H1 (cell line): ENCODE data around the gene RHEB. TPM values are rescaled to one million over a fixed set of nuclear protein-coding genes. Genes with fewer than 3 reads are reported as not detected.

Experiments
- CTCF ChIA-PET: fragments of 300-600 bp; sonication (Branson Sonifier 250); formaldehyde crosslinking; loops from one replicate; lab custom pipeline; 2021; ENCODE audit not compliant: partially characterized antibody; lab: Charles Lee
- POLR2A ChIA-PET: fragments of 300-600 bp; sonication (Branson Sonifier 250); formaldehyde crosslinking; loops from one replicate; lab custom pipeline; 2021; ENCODE audit warnings: inconsistent platforms; ENCODE audit not compliant: partially characterized antibody; lab: Charles Lee
- DNase-seq, 2 experiments: peaks; one replicate each; pipeline versions ENCODE4 v3.0.0 to v3.0.0-alpha.2; 2010 to 2022; ENCODE audit warnings: low spot score in 2 of 2, low read depth in 1 of 2, mixed read lengths in 1 of 2
- FAIRE-seq: peaks from 2 replicates; lab custom pipeline; 2011; peaks lifted over from hg19 to GRCh38; lab: Jason Lieb, UNC
- H2AFZ ChIP-seq: 2 replicates; pipeline ENCODE4 v1.8.1; 2012; ENCODE audit warnings: low read length, inconsistent platforms
- H2AK5ac ChIP-seq: 2 replicates; pipeline ENCODE4 v1.6.1; 2013; ENCODE audit warnings: low read depth, low read length
- H2BK120ac ChIP-seq: replicated peaks from 2 replicates; pipeline ENCODE3; 2013; ENCODE audit warnings: low read depth, low read length, inconsistent platforms
- H2BK12ac ChIP-seq: 2 replicates; pipeline ENCODE4 v1.6.1; 2013; ENCODE audit warnings: low read depth, low read length
- H2BK15ac ChIP-seq: 2 replicates; pipeline ENCODE4 v1.6.1; 2013; ENCODE audit warnings: low read length
- H2BK20ac ChIP-seq: 2 replicates; pipeline ENCODE4 v1.6.1; 2013; ENCODE audit warnings: low read length
- H2BK5ac ChIP-seq: 2 replicates; pipeline ENCODE4 v1.6.1; 2013; ENCODE audit warnings: low read depth, low read length
- H3K14ac ChIP-seq: 2 replicates; pipeline ENCODE4 v1.6.1; 2013; ENCODE audit warnings: inconsistent platforms; ENCODE audit not compliant: insufficient read length
- H3K18ac ChIP-seq: 2 replicates; pipeline ENCODE4 v1.6.1; 2013; ENCODE audit warnings: low read length; ENCODE audit errors: extremely low read depth
- H3K23ac ChIP-seq: 2 replicates; pipeline ENCODE4 v1.6.1; 2013; ENCODE audit warnings: inconsistent platforms; ENCODE audit not compliant: insufficient read length
- H3K23me2 ChIP-seq: 2 replicates; pipeline ENCODE4 v1.6.1; 2013; ENCODE audit warnings: low read depth, low read length
- H3K27ac ChIP-seq: 2 replicates; pipeline ENCODE4 v1.6.1; 2011; ENCODE audit warnings: low read depth, low read length, inconsistent platforms
- H3K27me3 ChIP-seq, 4 experiments: replicated peaks in 1 of 4; 1 replicate in 1 of 4; 2 replicates in 3 of 4; pipeline versions ENCODE4 v1.6.1 to v1.8.1; 2011 to 2013; ENCODE audit warnings: low read length in 3 of 4, mild to moderate bottlenecking in 3 of 4, inconsistent platforms in 2 of 4, mixed read lengths in 2 of 4, moderate library complexity in 1 of 4; ENCODE audit not compliant: control insufficient read depth in 3 of 4, insufficient read depth in 3 of 4; ENCODE audit errors: extremely low read depth in 1 of 4
- H3K36me3 ChIP-seq, 4 experiments: 2 replicates each; pipeline versions ENCODE4 v1.6.1 to v1.8.1; 2011 to 2013; ENCODE audit warnings: mild to moderate bottlenecking in 4 of 4, low read length in 3 of 4, moderate library complexity in 2 of 4, control low read depth in 1 of 4, inconsistent platforms in 1 of 4; ENCODE audit not compliant: insufficient read depth in 4 of 4, control insufficient read depth in 2 of 4
- H3K4ac ChIP-seq: replicated peaks from 2 replicates; pipeline ENCODE3; 2013; ENCODE audit warnings: low read length, low read depth, mixed read lengths, inconsistent platforms; ENCODE audit not compliant: insufficient read length
- H3K4me1 ChIP-seq, 4 experiments: replicated peaks in 1 of 4; 1 replicate in 1 of 4; 2 replicates in 3 of 4; pipeline versions ENCODE4 v1.6.1 to v1.8.1; 2011 to 2013; ENCODE audit warnings: low read length in 3 of 4, inconsistent platforms in 2 of 4, mixed read lengths in 1 of 4; ENCODE audit not compliant: insufficient read depth in 4 of 4, control insufficient read depth in 3 of 4
- H3K4me2 ChIP-seq, 2 experiments: 2 replicates each; pipeline versions ENCODE4 v1.6.1 to v1.8.1; 2011 to 2013; ENCODE audit warnings: low read depth in 2 of 2, low read length in 2 of 2, control low read depth in 1 of 2, inconsistent platforms in 1 of 2, mild to moderate bottlenecking in 1 of 2; ENCODE audit not compliant: insufficient read depth in 1 of 2
- H3K4me3 ChIP-seq, 4 experiments: fragments of 200-600, 300-600 bp in 1 of 4; sonication (generic), shearing (Covaris generic), sonication (Bioruptor Twin) in 1 of 4; 2 replicates each; pipeline versions ENCODE4 v1.5.1 to v1.8.1; 2011 to 2016; ENCODE audit warnings: low read length in 4 of 4, low read depth in 3 of 4, control low read depth in 2 of 4, inconsistent platforms in 2 of 4, mild to moderate bottlenecking in 2 of 4, mixed read lengths in 1 of 4, moderate library complexity in 1 of 4; ENCODE audit not compliant: insufficient read depth in 2 of 4; ENCODE audit errors: extremely low read depth in 1 of 4
- H3K56ac ChIP-seq: replicated peaks from 2 replicates; pipeline ENCODE3; 2013; ENCODE audit warnings: low read depth, mild to moderate bottlenecking, mixed read lengths, low read length, inconsistent platforms; ENCODE audit not compliant: insufficient read length
- H3K79me1 ChIP-seq: 2 replicates; pipeline ENCODE4 v1.6.1; 2013; ENCODE audit warnings: low read depth, low read length, control low read depth
- H3K79me2 ChIP-seq, 2 experiments: 2 replicates each; pipeline versions ENCODE4 v1.6.1 to v1.8.1; 2012 to 2013; ENCODE audit warnings: low read length in 2 of 2, mild to moderate bottlenecking in 2 of 2, inconsistent platforms in 1 of 2; ENCODE audit not compliant: insufficient read depth in 2 of 2, control insufficient read depth in 1 of 2
- H3K9ac ChIP-seq, 4 experiments: replicated peaks in 1 of 4; 1 replicate in 1 of 4; 2 replicates in 3 of 4; pipeline versions ENCODE4 v1.6.1 to v1.8.1; 2011 to 2013; ENCODE audit warnings: low read depth in 3 of 4, low read length in 3 of 4, control low read depth in 2 of 4, mild to moderate bottlenecking in 2 of 4, moderate library complexity in 2 of 4, inconsistent platforms in 1 of 4; ENCODE audit errors: extremely low read depth in 1 of 4
- H3K9me3 ChIP-seq, 2 experiments: 2 replicates each; pipeline versions ENCODE4 v1.6.1 to v1.8.1; 2012 to 2013; ENCODE audit warnings: mild to moderate bottlenecking in 2 of 2, moderate library complexity in 2 of 2, control low read depth in 1 of 2, inconsistent platforms in 1 of 2, low read depth in 1 of 2, low read length in 1 of 2, mixed read lengths in 1 of 2; ENCODE audit not compliant: insufficient read depth in 2 of 2
- H4K20me1 ChIP-seq, 2 experiments: replicated peaks in 1 of 2; 2 replicates each; pipeline versions ENCODE3 to v1.8.1; 2011 to 2013; ENCODE audit warnings: inconsistent platforms in 2 of 2, low read length in 2 of 2, mild to moderate bottlenecking in 1 of 2; ENCODE audit not compliant: insufficient read depth in 2 of 2, control insufficient read depth in 1 of 2
- H4K5ac ChIP-seq: 2 replicates; pipeline ENCODE4 v1.6.1; 2013; ENCODE audit warnings: low read length, low read depth, mixed read lengths, inconsistent platforms; ENCODE audit not compliant: insufficient read length
- H4K8ac ChIP-seq: 2 replicates; pipeline ENCODE4 v1.8.0; 2013; ENCODE audit warnings: mild to moderate bottlenecking, moderate library complexity, low read length, inconsistent platforms; ENCODE audit not compliant: insufficient read depth; ENCODE audit errors: extremely low read depth
- H4K91ac ChIP-seq: replicated peaks from 2 replicates; pipeline ENCODE3; 2013; ENCODE audit warnings: low read length, mixed read lengths, inconsistent platforms; ENCODE audit not compliant: insufficient read length
- POLR2AphosphoS5 ChIP-seq: IDR thresholded peaks from 2 replicates; pipeline ENCODE4 v1.6.1; 2011; ENCODE audit warnings: low read depth, low read length
- RXRA ChIP-seq: IDR thresholded peaks from 2 replicates; pipeline ENCODE4 v1.6.1; 2011; ENCODE audit warnings: low read depth, mild to moderate bottlenecking, low read length, moderate library complexity; ENCODE audit not compliant: insufficient read depth
- WGBS, 2 experiments: shearing (Covaris generic) in 1 of 2; methylation state at CpG; one replicate each; pipeline versions ENCODE4 v1.1.6 to v1.1.7; 2013 to 2015; ENCODE audit warnings: low lambda C conversion rate in 2 of 2, mixed read lengths in 2 of 2, inconsistent platforms in 1 of 2, low coverage in 1 of 2, missing lambda C conversion rate in 1 of 2; ENCODE audit not compliant: insufficient replicate concordance in 2 of 2, insufficient coverage in 1 of 2, insufficient read length in 1 of 2; ENCODE audit errors: extremely low coverage in 1 of 2, missing lambda C conversion rate in 1 of 2; 5-methylcytosine and 5-hydroxymethylcytosine counted together
- polyA plus RNA-seq, 7 experiments: library from polyadenylated mRNA; depleted of rRNA in 3 of 7; stranded (reverse) in 5 of 7; unstranded in 2 of 7; fragments of >200 nt in 5 of 7; fragments of 200-250 nt in 2 of 7; gene quantifications; 1 replicate in 5 of 7; 2 replicates in 1 of 7; 4 replicates in 1 of 7; pipeline versions ENCODE4 v1.2.1 to v1.2.3, GENCODE V29; 2011 to 2013; ENCODE audit warnings: missing spikeins in 2 of 7, mixed read lengths in 2 of 7
- total RNA-seq: library from RNA; stranded (reverse); fragmentation: NEBNext Ultra II Directional; extraction: Animal tissue kit (Norgen Biotek cat#: 25700); gene quantifications from 2 replicates; pipeline ENCODE4 v1.2.1, GENCODE V29; 2021

Gene RHEB
- total and polyA plus RNA-seq, 2 of the 8 experiments (the other 6 are each of a cell fraction or from before 2014, with no cell fraction given), result 60.8 to 132 TPM

DNA sequence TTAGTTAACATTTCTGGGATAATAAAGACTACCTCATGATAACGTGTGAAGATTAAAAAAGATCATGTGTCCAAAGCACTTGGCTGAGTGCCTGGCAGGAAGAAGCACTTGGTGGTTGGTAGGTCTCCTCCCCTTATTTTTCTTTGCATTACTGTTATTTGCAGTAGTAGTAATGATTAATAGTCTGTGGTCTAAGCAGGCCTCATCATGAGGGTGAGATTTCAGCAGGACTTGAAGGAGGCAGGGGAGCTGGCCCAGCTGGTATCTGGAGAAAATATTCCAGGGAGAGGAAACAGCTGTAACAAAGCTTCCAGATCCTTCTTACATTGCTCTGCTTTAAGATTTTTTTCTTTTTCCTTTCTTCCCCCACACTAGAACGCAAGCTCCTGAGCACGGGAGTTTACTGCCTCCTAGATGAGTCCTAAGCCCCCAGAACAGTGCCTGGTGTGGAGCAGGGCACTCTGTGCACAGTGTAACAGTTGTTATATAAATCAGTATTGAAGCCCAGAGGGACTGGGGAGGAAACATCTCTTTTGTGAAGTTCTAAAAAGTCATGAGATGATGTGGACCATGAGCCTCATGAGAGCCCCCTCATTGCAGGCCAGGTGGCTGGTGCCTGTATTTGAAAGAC, 31.1 kb upstream of the RHEB start:
- Histone ChIP-seq H2BK5ac (no peak overlapping the region), H3K9me3 (no peaks in the 10 kb centered on the region), H4K91ac (no peak overlapping the region), H2AFZ (no peak overlapping the region), H2AK5ac (no peak overlapping the region), H3K79me2 (no peaks in the 10 kb centered on the region)
- WGBS, 2 experiments, result 82% methylated on average over 3 of the region's 3 CpGs; no CpG with 5 or more reads in 1 of the 2 experiments
- DNase-seq, result no peak
- TF ChIP-seq POLR2AphosphoS5 (no peak), RXRA (no peak)
- TF ChIP-seq, all 59 proteins: peak for 0
- ChIA-PET CTCF (interaction anchor here (1.1 to 1.7 kb wide), 3 partner anchors 12 to 185 kb away, joined by 3 to 4 read pairs (median 3); no protein-coding TSS in a partner anchor), POLR2A (interaction anchor here (0.6 kb wide), 1 partner anchor 95 kb away, joined by 3 read pairs; no protein-coding TSS in a partner anchor)
- no peak overlapping the region for H4K5ac ChIP-seq
- H4K20me1 ChIP-seq, result no peaks in the 10 kb centered on the region
- H2BK12ac ChIP-seq, result no peak overlapping the region
- no peak overlapping the region for H2BK120ac ChIP-seq
- H3K9ac ChIP-seq, result no peak overlapping the region
- H3K18ac ChIP-seq, result no peak overlapping the region
- no peak for FAIRE-seq
- no peak overlapping the region for H3K4me3 ChIP-seq
- no peak overlapping the region for H3K23ac ChIP-seq
- no peaks in the 10 kb centered on the region for H3K79me1 ChIP-seq
- H3K14ac ChIP-seq, result no peak overlapping the region
- no peaks in the 10 kb centered on the region; a peak in 3 of 7 replicates for H3K4me1 ChIP-seq
- H4K8ac ChIP-seq, result no peak overlapping the region
- no peaks in the 10 kb centered on the region for H3K36me3 ChIP-seq
- H3K23me2 ChIP-seq, result no peaks in the 10 kb centered on the region
- H3K27ac ChIP-seq, result no peak overlapping the region
- no peaks in the 10 kb centered on the region for H3K27me3 ChIP-seq
- no peak overlapping the region for H2BK15ac ChIP-seq
- no peak overlapping the region for H3K56ac ChIP-seq
- no peak overlapping the region for H3K4me2 ChIP-seq
- no peak overlapping the region for H3K4ac ChIP-seq
- no peak overlapping the region for H2BK20ac ChIP-seq
